BLaER1 (cell line): Measurements from ENCODE around the gene PTPRF.
"Not testable (repeated sequence)": the region's sequence is repeated elsewhere in the genome, so short reads cannot be mapped to it uniquely, and the experiment has no call there.

Experiments used
- H3K27ac ChIP-seq: shearing (Covaris generic); formaldehyde crosslinking; 2 replicates; pipeline ENCODE4 v1.8.1; 2022
- H3K27me3 ChIP-seq: shearing (Covaris generic); formaldehyde crosslinking; 2 replicates; pipeline ENCODE4 v1.8.1; 2022
- H3K36me3 ChIP-seq: shearing (Covaris generic); formaldehyde crosslinking; 2 replicates; pipeline ENCODE4 v1.8.1; 2022
- H3K4me1 ChIP-seq: shearing (Covaris generic); formaldehyde crosslinking; 2 replicates; pipeline ENCODE4 v1.8.1; 2022
- H3K4me2 ChIP-seq: shearing (Covaris generic); formaldehyde crosslinking; 2 replicates; pipeline ENCODE4 v1.8.1; 2022
- H3K4me3 ChIP-seq: shearing (Covaris generic); formaldehyde crosslinking; 2 replicates; pipeline ENCODE4 v1.8.1; 2022
- H3K9ac ChIP-seq: shearing (Covaris generic); formaldehyde crosslinking; 2 replicates; pipeline ENCODE4 v1.8.1; 2022
- H3K9me3 ChIP-seq: shearing (Covaris generic); formaldehyde crosslinking; 2 replicates; pipeline ENCODE4 v1.8.1; 2022
- H4K20me1 ChIP-seq: shearing (Covaris generic); formaldehyde crosslinking; 2 replicates; pipeline ENCODE4 v1.8.1; 2022
- Cebpa-rat ChIP-seq: shearing (Covaris generic); IDR thresholded peaks from 2 replicates; pipeline ENCODE4 v1.8.1; 2022

The PTPRF gene

GRCh38 chr1:43545339-43545694 lies 14.6 kb downstream of the PTPRF start:
- Histone ChIP-seq H3K4me1 (peaks cover 42% of the 10 kb centered on the region), H4K20me1 (peaks cover 25% of the 10 kb centered on the region), H3K27me3 (no peaks in the 10 kb centered on the region), H3K9me3 (no peaks in the 10 kb centered on the region), H3K27ac (no peak overlapping the region), H3K36me3 (peaks cover 47% of the 10 kb centered on the region), H3K4me3 (no peak overlapping the region), H3K4me2 (0 out of 2 replicates have a peak overlapping the region, but pooled peaks have one; percentile 3), H3K9ac (no peak overlapping the region)
- no peak for TF ChIP-seq Cebpa-rat

- H3K36me3 ChIP-seq: peaks cover 41% of the 10 kb centered on the region
- no peaks in the 10 kb centered on the region for H3K9me3 ChIP-seq
- no peak overlapping the region for H3K4me3 ChIP-seq
- peaks cover 24% of the 10 kb centered on the region for H4K20me1 ChIP-seq
- no peak overlapping the region for H3K9ac ChIP-seq
- TF ChIP-seq Cebpa-rat: no peak
- H3K27ac ChIP-seq: no peak overlapping the region
- no peaks in the 10 kb centered on the region for H3K27me3 ChIP-seq
- peaks cover 44% of the 10 kb centered on the region for H3K4me1 ChIP-seq
- H3K4me2 ChIP-seq: 0 out of 2 replicates have a peak overlapping the region, but pooled peaks have one; percentile 3
These were observed 15.2 kb downstream of the PTPRF start for GRCh38 chr1:43545695-43546387.

- H3K4me1 ChIP-seq: peaks cover 44% of the 10 kb centered on the region
- no peak overlapping the region for H3K27ac ChIP-seq
- TF ChIP-seq Cebpa-rat: no peak
- H3K36me3 ChIP-seq: peaks cover 37% of the 10 kb centered on the region
- H3K27me3 ChIP-seq: no peaks in the 10 kb centered on the region
- no peak overlapping the region for H3K9ac ChIP-seq
- H3K4me2 ChIP-seq: no peak overlapping the region
- peaks cover 17% of the 10 kb centered on the region for H4K20me1 ChIP-seq
- no peaks in the 10 kb centered on the region for H3K9me3 ChIP-seq
- no peak overlapping the region for H3K4me3 ChIP-seq
These were observed 15.9 kb downstream of the PTPRF start for GRCh38 chr1:43546388-43547100.

- no peak overlapping the region for H3K4me3 ChIP-seq
- no peaks in the 10 kb centered on the region for H3K27me3 ChIP-seq
- peak overlapping the region; percentile 44; the same call in 1 of the 2 replicates for H3K27ac ChIP-seq
- peaks cover 7% of the 10 kb centered on the region; the same call in 1 of the 2 replicates for H4K20me1 ChIP-seq
- H3K9me3 ChIP-seq: no peaks in the 10 kb centered on the region
- peaks cover 36% of the 10 kb centered on the region for H3K36me3 ChIP-seq
- H3K4me1 ChIP-seq: peaks cover 38% of the 10 kb centered on the region
- H3K4me2 ChIP-seq: peak overlapping the region; percentile 30; the same call in 1 of the 2 replicates
- TF ChIP-seq Cebpa-rat: no peak
- H3K9ac ChIP-seq: no peak overlapping the region
These were observed 16.9 kb downstream of the PTPRF start for GRCh38 chr1:43547538-43548072.

GRCh38 chr1:43548285-43549271 lies 17.9 kb downstream of the PTPRF start:
- H3K27ac ChIP-seq: peak overlapping the region; percentile 38; the same call in 1 of the 2 replicates
- peaks cover 32% of the 10 kb centered on the region for H3K36me3 ChIP-seq
- H3K4me1 ChIP-seq: peaks cover 38% of the 10 kb centered on the region
- TF ChIP-seq Cebpa-rat: no peak
- H3K4me3 ChIP-seq: no peak overlapping the region
- H3K9ac ChIP-seq: no peak overlapping the region
- H4K20me1 ChIP-seq: no peaks in the 10 kb centered on the region
- H3K27me3 ChIP-seq: no peaks in the 10 kb centered on the region
- no peaks in the 10 kb centered on the region for H3K9me3 ChIP-seq
- H3K4me2 ChIP-seq: no peak overlapping the region

- not testable (repeated sequence) for H3K4me3 ChIP-seq, H3K27me3 ChIP-seq, H3K9me3 ChIP-seq, H4K20me1 ChIP-seq
- peak overlapping the region; percentile 57; the same call in 1 of the 2 replicates for H3K9ac ChIP-seq
- peak overlapping the region; percentile 38 for H3K27ac ChIP-seq
- H3K4me1 ChIP-seq: peaks cover 45% of the 10 kb centered on the region
- H3K4me2 ChIP-seq: peak overlapping the region; percentile 66
- H3K36me3 ChIP-seq: peaks cover 40% of the 10 kb centered on the region
These were observed 18.7 kb downstream of the PTPRF start for GRCh38 chr1:43549394-43549793.

DNA sequence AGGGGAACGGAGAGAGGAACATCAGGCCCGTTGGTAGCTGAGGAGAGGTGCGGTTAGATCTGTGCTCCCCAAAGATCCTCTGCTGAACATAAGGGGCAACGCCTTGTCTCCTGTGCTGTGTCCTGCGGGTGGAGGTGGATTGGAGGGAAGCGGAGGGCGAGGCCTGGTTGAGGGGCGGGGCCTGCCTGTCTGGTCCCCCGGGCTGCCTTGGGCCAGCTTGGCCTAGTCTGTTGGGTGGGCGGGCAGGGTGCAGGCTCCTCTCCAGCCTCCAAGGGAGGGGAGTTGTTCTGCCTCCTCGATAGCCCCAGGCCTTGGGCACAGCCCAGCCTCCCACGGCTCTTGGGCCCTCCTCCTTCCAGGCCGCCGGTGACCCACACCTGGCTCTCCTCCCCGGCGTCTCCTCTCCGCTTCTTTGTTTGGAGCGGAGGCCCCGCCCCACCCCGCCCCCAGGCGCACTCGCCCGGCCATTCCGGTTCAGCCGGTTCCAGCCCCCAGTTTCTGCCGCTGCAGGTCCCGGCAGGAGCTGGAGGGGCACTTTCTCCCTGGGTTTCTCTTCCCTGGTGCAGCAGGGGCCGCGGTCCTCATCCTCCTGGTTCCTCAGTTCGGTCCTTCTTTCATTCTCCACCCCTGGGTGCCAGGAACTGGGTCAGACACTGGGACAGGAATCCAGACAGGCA lies 19.4 kb downstream of the PTPRF start:
- Histone ChIP-seq H3K9me3 (no peaks in the 10 kb centered on the region), H3K9ac (peak overlapping the region; percentile 57), H3K36me3 (peaks cover 38% of the 10 kb centered on the region), H3K4me1 (peaks cover 49% of the 10 kb centered on the region), H3K4me3 (peak overlapping the region; percentile 33; the same call in 1 of the 2 replicates), H3K27me3 (no peaks in the 10 kb centered on the region), H3K4me2 (peak overlapping the region; percentile 66), H4K20me1 (no peaks in the 10 kb centered on the region), H3K27ac (peak overlapping the region; percentile 38)
- no peak for TF ChIP-seq Cebpa-rat

DNA sequence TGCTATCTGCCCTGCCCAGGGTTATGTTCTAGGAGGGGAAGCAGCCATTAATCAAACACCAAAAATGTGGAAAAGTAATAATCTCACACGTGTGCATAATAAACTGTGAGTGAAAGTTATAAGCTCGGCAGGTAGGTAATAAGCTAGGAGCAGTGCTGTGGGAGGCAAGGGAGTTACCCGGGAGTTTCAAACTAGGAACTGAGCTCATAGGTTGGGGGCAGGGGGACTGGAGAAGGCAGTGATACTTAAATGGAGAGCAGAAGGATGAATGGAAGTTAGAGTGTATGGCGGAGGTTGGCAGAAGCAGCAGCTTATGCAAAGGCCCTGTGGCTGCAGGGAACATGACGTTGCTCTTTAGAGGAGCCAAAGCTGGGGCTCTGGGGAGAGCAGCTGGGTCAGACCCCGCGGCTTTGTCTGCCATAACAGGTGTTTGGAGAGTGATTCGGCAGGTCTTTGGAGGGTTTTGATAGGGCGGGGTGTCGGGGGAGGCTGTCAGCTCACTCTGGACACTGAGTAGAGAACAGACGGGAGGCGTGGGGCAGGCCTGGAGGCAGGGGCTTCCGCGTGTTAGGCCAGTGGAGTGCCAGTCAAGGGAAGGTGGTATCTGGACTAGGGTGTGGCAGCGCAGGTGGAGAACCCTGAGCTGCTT lies 20.0 kb downstream of the PTPRF start:
- Histone ChIP-seq H3K9me3 (no peaks in the 10 kb centered on the region), H3K4me3 (peak overlapping the region; percentile 33; the same call in 1 of the 2 replicates), H4K20me1 (no peaks in the 10 kb centered on the region), H3K27ac (peak overlapping the region; percentile 38), H3K4me1 (peaks cover 44% of the 10 kb centered on the region), H3K9ac (peak overlapping the region; percentile 57), H3K4me2 (peak overlapping the region; percentile 66), H3K27me3 (no peaks in the 10 kb centered on the region), H3K36me3 (peaks cover 38% of the 10 kb centered on the region)
- TF ChIP-seq Cebpa-rat: no peak
